IMR-90 (cell line): Measurements from ENCODE around the gene PRSS50. TPM values are rescaled to one million over a fixed set of nuclear protein-coding genes. Genes with fewer than 3 reads are reported as not detected.

Source experiments
- ATAC-seq: fragments of 200-7000 bp; cut with Tn5 transposase; 2 replicates; pipeline ENCODE4 v1.9.1; 2020; ENCODE audit warnings: low read depth, mild to moderate bottlenecking, moderate library complexity
- BruUV-seq: library from RNA; stranded (reverse); fragments of 400-500 nt; replicated peaks from 2 replicates; lab custom pipeline; 2021; lab: Mats Ljungman, UMichigan
- CTCF ChIA-PET: fragments of 300-600 bp; formaldehyde crosslinking; extraction: SDS; loops from one replicate; lab custom pipeline; 2021; ENCODE audit warnings: antibody characterized with exemption; lab: Yijun Ruan, JAX
- POLR2A ChIA-PET: fragments of 300-600 bp; sonication (Branson Sonifier 250); formaldehyde crosslinking; loops from one replicate; lab custom pipeline; 2022; ENCODE audit warnings: antibody characterized with exemption; ENCODE audit not compliant: unreplicated experiment; lab: Charles Lee
- DNase-seq: peaks from one replicate; pipeline ENCODE4 v3.0.0; 2013
- H2AFZ ChIP-seq: replicated peaks from 2 replicates; pipeline ENCODE3; 2013; ENCODE audit warnings: low read length, mild to moderate bottlenecking; ENCODE audit not compliant: poor library complexity
- H2AK5ac ChIP-seq: 2 replicates; pipeline ENCODE4 v1.6.1; 2013; ENCODE audit warnings: low read depth, low read length, inconsistent platforms
- H2AK9ac ChIP-seq: replicated peaks from 2 replicates; pipeline ENCODE3; 2013; ENCODE audit warnings: mild to moderate bottlenecking, low read depth, low read length, moderate library complexity; ENCODE audit not compliant: poor library complexity
- H2BK120ac ChIP-seq: 2 replicates; pipeline ENCODE4 v1.6.1; 2013; ENCODE audit warnings: low read depth, low read length, inconsistent platforms
- H2BK15ac ChIP-seq: 3 replicates; pipeline ENCODE4 v1.6.1; 2013; ENCODE audit warnings: low read depth, low read length, inconsistent platforms
- H2BK20ac ChIP-seq: 2 replicates; pipeline ENCODE4 v1.6.1; 2013; ENCODE audit warnings: low read depth, mild to moderate bottlenecking, inconsistent platforms, low read length, moderate library complexity
- H2BK5ac ChIP-seq: 2 replicates; pipeline ENCODE4 v1.6.1; 2013; ENCODE audit warnings: mild to moderate bottlenecking, low read depth, low read length, inconsistent platforms; ENCODE audit not compliant: poor library complexity, severe bottlenecking
- H3K14ac ChIP-seq: replicated peaks from 2 replicates; pipeline ENCODE4 v1.6.1; 2013; ENCODE audit warnings: low read depth, low read length, inconsistent platforms
- H3K18ac ChIP-seq: 2 replicates; pipeline ENCODE4 v1.6.1; 2013; ENCODE audit warnings: low read depth, low read length, control low read depth
- H3K23ac ChIP-seq: 2 replicates; pipeline ENCODE4 v1.6.1; 2013; ENCODE audit warnings: low read depth, low read length, inconsistent platforms
- H3K27ac ChIP-seq: 2 replicates; pipeline ENCODE4 v1.5.1; 2013; ENCODE audit warnings: mild to moderate bottlenecking, control low read depth, low read length; ENCODE audit not compliant: insufficient read depth
- H3K27me3 ChIP-seq: 2 replicates; pipeline ENCODE4 v1.6.1; 2013; ENCODE audit warnings: low read length; ENCODE audit not compliant: control insufficient read depth, insufficient read depth
- H3K36me3 ChIP-seq: 2 replicates; pipeline ENCODE4 v1.6.1; 2013; ENCODE audit warnings: low read length, mixed read lengths; ENCODE audit not compliant: control insufficient read depth, insufficient read depth
- H3K4ac ChIP-seq: 2 replicates; pipeline ENCODE4 v1.6.1; 2013; ENCODE audit warnings: low read depth, low read length, inconsistent platforms
- H3K4me1 ChIP-seq: 2 replicates; pipeline ENCODE4 v1.6.1; 2013; ENCODE audit warnings: low read length, mixed read lengths; ENCODE audit not compliant: control insufficient read depth, insufficient read depth
- H3K4me2 ChIP-seq: 2 replicates; pipeline ENCODE4 v1.6.1; 2013; ENCODE audit warnings: low read depth, mild to moderate bottlenecking, control low read depth, low read length, moderate library complexity
- H3K4me3 ChIP-seq: 2 replicates; pipeline ENCODE4 v1.5.1; 2013; ENCODE audit warnings: low read depth, mild to moderate bottlenecking, control low read depth, low read length, moderate library complexity; ENCODE audit not compliant: insufficient read depth
- H3K56ac ChIP-seq: 2 replicates; pipeline ENCODE4 v1.6.1; 2013; ENCODE audit warnings: low read length, inconsistent platforms; ENCODE audit not compliant: insufficient read depth; ENCODE audit errors: extremely low read depth
- H3K79me1 ChIP-seq, 2 experiments: 2 replicates each; pipeline ENCODE4 v1.6.1; 2013; ENCODE audit warnings: low read length in 2 of 2, inconsistent platforms in 1 of 2, low read depth in 1 of 2
- H3K9ac ChIP-seq: 2 replicates; pipeline ENCODE4 v1.6.1; 2013; ENCODE audit warnings: low read depth, low read length, control low read depth
- H3K9me1 ChIP-seq: 2 replicates; pipeline ENCODE4 v1.6.1; 2013; ENCODE audit warnings: low read length, inconsistent platforms; ENCODE audit not compliant: insufficient read depth
- H3K9me3 ChIP-seq: 2 replicates; pipeline ENCODE4 v1.6.1; 2013; ENCODE audit warnings: low read length; ENCODE audit not compliant: control insufficient read depth, insufficient read depth
- H4K20me1 ChIP-seq: 2 replicates; pipeline ENCODE4 v1.6.1; 2013; ENCODE audit warnings: low read length, inconsistent platforms; ENCODE audit not compliant: insufficient read depth
- H4K5ac ChIP-seq: 2 replicates; pipeline ENCODE4 v1.6.1; 2013; ENCODE audit warnings: mild to moderate bottlenecking, low read depth, low read length, control low read depth
- H4K8ac ChIP-seq, 2 experiments: 2 replicates each; pipeline ENCODE4 v1.6.1; 2013; ENCODE audit warnings: low read depth in 2 of 2, low read length in 2 of 2, control low read depth in 1 of 2, inconsistent platforms in 1 of 2
- H4K91ac ChIP-seq: 2 replicates; pipeline ENCODE4 v1.6.1; 2013; ENCODE audit warnings: low read depth, low read length, inconsistent platforms; ENCODE audit not compliant: insufficient read depth
- CEBPB ChIP-seq: IDR thresholded peaks from 2 replicates; pipeline ENCODE4 v1.6.1; 2012; ENCODE audit warnings: low read depth, low read length, improper control_type of control experiment
- CHD1 ChIP-seq: IDR thresholded peaks from 2 replicates; pipeline ENCODE4 v1.6.1; 2012; ENCODE audit warnings: low read depth, low read length, improper control_type of control experiment
- MAFK ChIP-seq: IDR thresholded peaks from 2 replicates; pipeline ENCODE4 v1.6.1; 2012; ENCODE audit warnings: low read depth, low read length, improper control_type of control experiment
- MAZ ChIP-seq: IDR thresholded peaks from 2 replicates; pipeline ENCODE4 v1.6.1; 2012; ENCODE audit warnings: low read depth, mild to moderate bottlenecking, low read length, improper control_type of control experiment, moderate library complexity, borderline replicate concordance
- MXI1 ChIP-seq: IDR thresholded peaks from 2 replicates; pipeline ENCODE4 v1.6.1; 2012; ENCODE audit warnings: low read depth, mild to moderate bottlenecking, low read length, moderate library complexity, borderline replicate concordance
- NFE2L2 ChIP-seq: fragments of 150-350 bp; IDR thresholded peaks from 2 replicates; pipeline ENCODE4 v1.6.1; 2016; ENCODE audit warnings: low read depth, mild to moderate bottlenecking, low read length
- POLR2A ChIP-seq: IDR thresholded peaks from 2 replicates; pipeline ENCODE4 v1.6.1; 2012; ENCODE audit warnings: mild to moderate bottlenecking, low read depth, low read length
- RAD21 ChIP-seq: IDR thresholded peaks from 2 replicates; pipeline ENCODE4 v1.6.1; 2012; ENCODE audit warnings: low read length, improper control_type of control experiment
- RCOR1 ChIP-seq: IDR thresholded peaks from 2 replicates; pipeline ENCODE4 v1.6.1; 2012; ENCODE audit warnings: mild to moderate bottlenecking, low read length, improper control_type of control experiment; ENCODE audit not compliant: insufficient replicate concordance
- RFX5 ChIP-seq: IDR thresholded peaks from 2 replicates; pipeline ENCODE4 v1.8.0; 2012; ENCODE audit warnings: low read depth, mild to moderate bottlenecking, low read length, moderate library complexity
- SMC3 ChIP-seq: fragments of 150-350 bp; IDR thresholded peaks from 2 replicates; pipeline ENCODE4 v1.6.1; 2016; ENCODE audit warnings: low read depth, mild to moderate bottlenecking, antibody characterized with exemption, low read length, moderate library complexity
- dilution Hi-C: fragments of 300-500 bp; cut with HindIII; formaldehyde crosslinking; loops from one replicate; pipeline ENCODE4 v1.14.3; 2018; ENCODE audit warnings: low sequenced_read_pairs; ENCODE audit not compliant: unreplicated experiment
- in situ Hi-C: fragments of 300-500 bp; cut with MboI; formaldehyde crosslinking; loops from 3 replicates; pipeline ENCODE4 v1.14.3; 2019; ENCODE audit warnings: low sequenced_read_pairs, inconsistent platforms, mixed read lengths
- intact Hi-C: fragments of 100-400 bp; cut with micrococcal nuclease; formaldehyde crosslinking; loops from 2 replicates; pipeline ENCODE4 v1.10.0; 2022
- polyA plus RNA-seq, 3 experiments: library from polyadenylated mRNA; depleted of rRNA; stranded (reverse); fragments of >200 nt; gene quantifications; 2 replicates each; pipeline ENCODE4 v1.2.3, GENCODE V29; 2012; ENCODE audit warnings: low replicate concordance in 1 of 3
- total RNA-seq: library from RNA; depleted of rRNA; stranded (reverse); fragments of >200 nt; gene quantifications from 2 replicates; pipeline ENCODE4 v1.2.3, GENCODE V29; 2012
- TF ChIP-seq, protein P1 (sequence below): conservative IDR thresholded peaks from 2 replicates; pipeline ENCODE4 v1.5.1; 2012; ENCODE audit warnings: mild to moderate bottlenecking, low read depth, low read length, improper control_type of control experiment
- TF ChIP-seq, protein P2 (sequence below): fragments of 150-350 bp; IDR thresholded peaks from 2 replicates; pipeline ENCODE4 v1.6.1; 2017; ENCODE audit warnings: mild to moderate bottlenecking, antibody characterized with exemption, low read length, low read depth

Gene PRSS50
- total and polyA plus RNA-seq, 2 of the 4 experiments (the other 2 are of a cell fraction) = not detected

DNA sequence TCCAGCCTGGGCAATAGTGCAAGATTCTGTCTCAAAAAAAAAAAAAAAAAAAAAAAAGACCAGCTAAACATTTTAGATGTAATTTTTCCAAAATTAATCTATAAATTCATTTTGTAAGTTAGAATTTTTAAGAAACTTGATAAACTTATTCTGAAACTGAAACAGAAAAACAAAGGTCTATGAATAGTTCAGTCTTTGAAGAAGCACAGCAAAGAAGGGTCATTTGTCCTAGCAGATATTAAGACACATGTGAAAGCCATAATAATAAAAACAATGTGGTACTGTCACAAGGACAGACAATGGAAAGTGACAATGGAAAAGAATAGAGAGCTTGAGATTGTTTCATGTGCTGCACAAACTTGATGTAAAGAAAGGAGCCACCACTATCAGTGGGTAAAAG, 29.0 kb upstream of the PRSS50 start:
- Histone ChIP-seq H3K27me3 (peaks cover 52% of the 10 kb centered on the region), H3K9me1 (no peaks in the 10 kb centered on the region), H4K20me1 (no peaks in the 10 kb centered on the region), H3K36me3 (no peaks in the 10 kb centered on the region), H3K9me3 (no peaks in the 10 kb centered on the region), H4K91ac (no peak overlapping the region), H4K8ac (no peak overlapping the region), H3K9ac (no peak overlapping the region), H2BK15ac (no peak overlapping the region), H3K23ac (no peak overlapping the region), H3K4me3 (no peak overlapping the region), H3K4ac (no peak overlapping the region), H4K5ac (no peak overlapping the region), H2AK5ac (no peak overlapping the region), H2AK9ac (no peak overlapping the region), H3K56ac (no peak overlapping the region), H3K27ac (no peak overlapping the region), H3K4me2 (no peak overlapping the region), H2BK20ac (no peak overlapping the region), H3K14ac (no peak overlapping the region), H3K18ac (no peak overlapping the region), H3K79me1 (no peaks in the 10 kb centered on the region), H2BK5ac (no peak overlapping the region), H2AFZ (no peak overlapping the region), H2BK120ac (no peak overlapping the region), H3K4me1 (no peaks in the 10 kb centered on the region)
- DNase-seq = no peak
- ATAC-seq = no peak
- CTCF ChIA-PET = no interaction called here
- TF ChIP-seq, protein P1, sequence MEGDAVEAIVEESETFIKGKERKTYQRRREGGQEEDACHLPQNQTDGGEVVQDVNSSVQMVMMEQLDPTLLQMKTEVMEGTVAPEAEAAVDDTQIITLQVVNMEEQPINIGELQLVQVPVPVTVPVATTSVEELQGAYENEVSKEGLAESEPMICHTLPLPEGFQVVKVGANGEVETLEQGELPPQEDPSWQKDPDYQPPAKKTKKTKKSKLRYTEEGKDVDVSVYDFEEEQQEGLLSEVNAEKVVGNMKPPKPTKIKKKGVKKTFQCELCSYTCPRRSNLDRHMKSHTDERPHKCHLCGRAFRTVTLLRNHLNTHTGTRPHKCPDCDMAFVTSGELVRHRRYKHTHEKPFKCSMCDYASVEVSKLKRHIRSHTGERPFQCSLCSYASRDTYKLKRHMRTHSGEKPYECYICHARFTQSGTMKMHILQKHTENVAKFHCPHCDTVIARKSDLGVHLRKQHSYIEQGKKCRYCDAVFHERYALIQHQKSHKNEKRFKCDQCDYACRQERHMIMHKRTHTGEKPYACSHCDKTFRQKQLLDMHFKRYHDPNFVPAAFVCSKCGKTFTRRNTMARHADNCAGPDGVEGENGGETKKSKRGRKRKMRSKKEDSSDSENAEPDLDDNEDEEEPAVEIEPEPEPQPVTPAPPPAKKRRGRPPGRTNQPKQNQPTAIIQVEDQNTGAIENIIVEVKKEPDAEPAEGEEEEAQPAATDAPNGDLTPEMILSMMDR = no peak
- TF ChIP-seq RFX5 (no peak), MXI1 (no peak), RCOR1 (no peak), SMC3 (no peak), MAZ (no peak), NFE2L2 (no peak), CEBPB (no peak), RAD21 (no peak), MAFK (no peak), POLR2A (no peak), CHD1 (no peak)
- TF ChIP-seq, protein P2, sequence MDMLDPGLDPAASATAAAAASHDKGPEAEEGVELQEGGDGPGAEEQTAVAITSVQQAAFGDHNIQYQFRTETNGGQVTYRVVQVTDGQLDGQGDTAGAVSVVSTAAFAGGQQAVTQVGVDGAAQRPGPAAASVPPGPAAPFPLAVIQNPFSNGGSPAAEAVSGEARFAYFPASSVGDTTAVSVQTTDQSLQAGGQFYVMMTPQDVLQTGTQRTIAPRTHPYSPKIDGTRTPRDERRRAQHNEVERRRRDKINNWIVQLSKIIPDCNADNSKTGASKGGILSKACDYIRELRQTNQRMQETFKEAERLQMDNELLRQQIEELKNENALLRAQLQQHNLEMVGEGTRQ = no peak
- dilution Hi-C loops = no loop called here
- BruUV-seq = no TSS peak
- in situ Hi-C loops = no loop called here
- intact Hi-C loops = loop anchor here (5.0 kb wide), 1 partner anchor 451 kb away; no protein-coding TSS in a partner anchor
- POLR2A ChIA-PET = no interaction called here
